Kidney (tissue), 14 donors: ENCODE results near the gene MLF1. TPM values are rescaled to one million over a fixed set of nuclear protein-coding genes. Genes with fewer than 3 reads are reported as not detected.

Experiments
- DNase-seq, 5 donors: peaks; one replicate each; pipeline ENCODE4 v3.0.0-alpha.2; 2013 to 2020
- FAIRE-seq: peaks from 2 replicates; lab custom pipeline; 2012; peaks lifted over from hg19 to GRCh38; lab: Jason Lieb, UNC
- H3K27ac ChIP-seq, 2 donors: one replicate each; pipeline ENCODE4 v1.7.0; 2013; ENCODE audit warnings: low read depth in 2 of 2, low read length in 2 of 2, inconsistent platforms in 1 of 2
- H3K27me3 ChIP-seq: one replicate; pipeline ENCODE4 v1.7.1; 2013; ENCODE audit warnings: low read length, inconsistent platforms; ENCODE audit not compliant: control insufficient read depth, insufficient read depth
- H3K36me3 ChIP-seq, 3 donors: one replicate each; pipeline versions ENCODE4 v1.7.0 to v1.7.1; 2013; ENCODE audit warnings: low read length in 3 of 3, control low read depth in 1 of 3, inconsistent platforms in 1 of 3; ENCODE audit not compliant: insufficient read depth in 3 of 3, control insufficient read depth in 2 of 3
- H3K4me1 ChIP-seq, 3 donors: one replicate each; pipeline versions ENCODE4 v1.7.0 to v1.7.1; 2013; ENCODE audit warnings: low read length in 3 of 3, inconsistent platforms in 1 of 3, low read depth in 1 of 3; ENCODE audit not compliant: control insufficient read depth in 2 of 3, insufficient read depth in 2 of 3
- H3K4me3 ChIP-seq, 3 donors: one replicate each; pipeline versions ENCODE4 v1.7.0 to v1.8.1; 2013; ENCODE audit warnings: low read length in 3 of 3, control low read depth in 1 of 3, inconsistent platforms in 1 of 3
- H3K9ac ChIP-seq, 3 donors: one replicate each; pipeline versions ENCODE4 v1.7.0 to v1.7.1; 2013; ENCODE audit warnings: low read length in 3 of 3, control low read depth in 1 of 3, inconsistent platforms in 1 of 3
- H3K9me3 ChIP-seq, 3 donors: one replicate each; pipeline versions ENCODE4 v1.7.0 to v1.7.1; 2013; ENCODE audit warnings: low read length in 3 of 3, control low read depth in 1 of 3, inconsistent platforms in 1 of 3; ENCODE audit not compliant: control insufficient read depth in 2 of 3, insufficient read depth in 1 of 3
- CTCF ChIP-seq: IDR thresholded peaks from 3 replicates; pipeline ENCODE4 v1.5.1; 2012; ENCODE audit warnings: mild to moderate bottlenecking, moderate library complexity, borderline replicate concordance; ENCODE audit not compliant: insufficient read depth; ENCODE audit errors: extremely low read depth
- intact Hi-C: fragments of 100-400 bp; cut with DNase I; formaldehyde crosslinking; loops from one replicate; pipeline ENCODE4 v1.11.1; 2022
- polyA plus RNA-seq: library from polyadenylated mRNA; stranded (reverse); fragments of 350-450 nt; fragmentation: Illumina TruSeq; extraction: RNeasy Lipid Tissue Mini Kit (QIAGEN cat#74804); gene quantifications from one replicate; pipeline ENCODE4 v1.2.3, GENCODE V29; 2014; ENCODE audit warnings: low read depth, low replicate concordance; ENCODE audit not compliant: insufficient read depth
- total RNA-seq: library from RNA; stranded (reverse); fragmentation: NEBNext Ultra II Directional; extraction: Animal tissue kit (Norgen Biotek cat#: 25700); gene quantifications from one replicate; pipeline ENCODE4 v1.2.1, GENCODE V29; 2021
- donor health status: control.
- donor health status: control.
- donor health status: control.
- donor health status: control.
- donor health status: control.
- donor health status: DM: yes; HTN: yes; CAD: no.
- donor health status: Normal renal cell carcinoma (clear cell type).

The MLF1 gene
- total and polyA plus RNA-seq, 2 donors from 2014 or later = 16.9 to 30.0 TPM

- no peak overlapping the region for H3K9ac ChIP-seq
- H3K27ac ChIP-seq = no peak overlapping the region
- H3K4me1 ChIP-seq = no peaks in the 10 kb centered on the region
- TF ChIP-seq CTCF = no peak
- intact Hi-C loops = no loop called here
- no peaks in the 10 kb centered on the region for H3K9me3 ChIP-seq
- H3K4me3 ChIP-seq = no peak overlapping the region
- H3K36me3 ChIP-seq = no peaks in the 10 kb centered on the region
- no peaks in the 10 kb centered on the region for H3K27me3 ChIP-seq
- FAIRE-seq (no peak), DNase-seq (no peak)
Measured at GRCh38 chr3:158640646-158641045, 69.7 kb downstream of the MLF1 start.

- H3K9me3 ChIP-seq = no peaks in the 10 kb centered on the region
- FAIRE-seq = no peak
- H3K4me3 ChIP-seq = no peak overlapping the region
- intact Hi-C loops = no loop called here
- H3K27ac ChIP-seq = no peak overlapping the region
- peaks cover 0 to 3% (median 0%) of the 10 kb centered on the region in 3 donors for H3K4me1 ChIP-seq
- no peak for DNase-seq
- no peaks in the 10 kb centered on the region for H3K27me3 ChIP-seq
- no peak for TF ChIP-seq CTCF
- no peak overlapping the region for H3K9ac ChIP-seq
- peaks cover 0 to 2% (median under 1%) of the 10 kb centered on the region in 3 donors for H3K36me3 ChIP-seq
Measured at GRCh38 chr3:158642005-158642404, 71.0 kb downstream of the MLF1 start.

GRCh38 chr3:158642474-158643210 is 71.6 kb downstream of the MLF1 start:
- no peaks in the 10 kb centered on the region for H3K27me3 ChIP-seq
- FAIRE-seq (no peak), DNase-seq (no peak)
- H3K9me3 ChIP-seq = no peaks in the 10 kb centered on the region
- peaks cover 0 to 3% (median 0%) of the 10 kb centered on the region in 3 donors for H3K4me1 ChIP-seq
- no peak for TF ChIP-seq CTCF
- intact Hi-C loops = no loop called here
- no peak overlapping the region for H3K4me3 ChIP-seq
- no peak overlapping the region for H3K27ac ChIP-seq
- no peak overlapping the region for H3K9ac ChIP-seq
- H3K36me3 ChIP-seq = peaks cover 0 to 6% (median 2%) of the 10 kb centered on the region in 3 donors
